Measurements from ENCODE around the gene GNAQ. TPM values are rescaled to one million over a fixed set of nuclear protein-coding genes. Genes with fewer than 3 reads are reported as not detected.

The GNAQ gene
- total and polyA plus RNA-seq, 2 experiments from 2014 or later: 21.1 to 32.8 TPM

DNA sequence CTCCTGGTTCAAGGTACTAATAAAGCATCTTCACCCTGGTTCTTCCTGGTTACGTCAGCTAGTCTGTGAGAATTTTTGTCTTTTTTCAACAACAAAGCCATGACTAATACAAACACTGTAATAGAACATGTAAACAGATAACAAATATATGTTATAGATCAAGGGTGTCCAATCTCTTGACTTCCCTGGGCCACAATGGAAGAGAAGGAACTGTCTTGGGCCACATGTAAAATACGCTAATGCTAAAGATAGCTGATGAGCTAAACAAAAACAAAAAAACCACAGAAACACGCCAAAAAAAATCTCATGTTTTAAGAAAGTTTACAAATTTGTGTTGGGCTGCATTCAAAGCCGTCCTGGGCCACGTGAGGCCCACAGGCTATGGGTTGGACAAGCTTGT is 259.0 kb downstream of the GNAQ start:
- TF ChIP-seq, protein P1, sequence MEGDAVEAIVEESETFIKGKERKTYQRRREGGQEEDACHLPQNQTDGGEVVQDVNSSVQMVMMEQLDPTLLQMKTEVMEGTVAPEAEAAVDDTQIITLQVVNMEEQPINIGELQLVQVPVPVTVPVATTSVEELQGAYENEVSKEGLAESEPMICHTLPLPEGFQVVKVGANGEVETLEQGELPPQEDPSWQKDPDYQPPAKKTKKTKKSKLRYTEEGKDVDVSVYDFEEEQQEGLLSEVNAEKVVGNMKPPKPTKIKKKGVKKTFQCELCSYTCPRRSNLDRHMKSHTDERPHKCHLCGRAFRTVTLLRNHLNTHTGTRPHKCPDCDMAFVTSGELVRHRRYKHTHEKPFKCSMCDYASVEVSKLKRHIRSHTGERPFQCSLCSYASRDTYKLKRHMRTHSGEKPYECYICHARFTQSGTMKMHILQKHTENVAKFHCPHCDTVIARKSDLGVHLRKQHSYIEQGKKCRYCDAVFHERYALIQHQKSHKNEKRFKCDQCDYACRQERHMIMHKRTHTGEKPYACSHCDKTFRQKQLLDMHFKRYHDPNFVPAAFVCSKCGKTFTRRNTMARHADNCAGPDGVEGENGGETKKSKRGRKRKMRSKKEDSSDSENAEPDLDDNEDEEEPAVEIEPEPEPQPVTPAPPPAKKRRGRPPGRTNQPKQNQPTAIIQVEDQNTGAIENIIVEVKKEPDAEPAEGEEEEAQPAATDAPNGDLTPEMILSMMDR (IDR thresholded peaks at IDR 0.05; ENCODE audit: low read depth, low read length): no peak
- no peaks in the 10 kb centered on the region for H3K9me3 ChIP-seq (ENCODE audit: low read depth)
- no peak for DNase-seq (ENCODE audit: low read depth in 1 of 2, low spot score in 1 of 2)

DNA sequence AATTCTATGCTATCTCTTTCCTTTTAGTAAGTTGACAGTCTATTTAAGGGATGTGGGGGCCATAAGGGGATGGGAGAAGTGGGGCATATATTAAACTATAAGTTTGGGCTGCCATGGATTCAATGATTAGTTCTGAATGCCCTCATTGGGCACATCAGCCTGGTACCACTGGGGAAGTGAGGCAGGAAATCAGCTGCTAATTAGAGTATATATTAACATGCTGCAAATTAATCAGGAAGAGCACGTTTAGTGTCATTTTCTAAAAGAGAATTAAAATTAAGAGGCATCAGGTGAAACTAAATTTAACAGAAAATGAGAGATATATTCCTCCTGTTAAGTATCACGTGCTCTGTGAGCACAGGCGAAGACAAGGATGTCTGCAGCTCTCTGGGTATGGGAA is 260.4 kb downstream of the GNAQ start:
- Histone ChIP-seq H3K4me1 (ENCODE audit: low read depth) (no peaks in the 10 kb centered on the region), H3K27ac (no peak overlapping the region), H3K4me3 (no peak overlapping the region), H3K36me3 (no peaks in the 10 kb centered on the region), H3K27me3 (no peaks in the 10 kb centered on the region), H3K9me3 (ENCODE audit: low read depth) (no peaks in the 10 kb centered on the region)
- TF ChIP-seq, protein P1 (IDR thresholded peaks at IDR 0.05; ENCODE audit: low read depth, low read length): no peak
- no peak for DNase-seq (ENCODE audit: low read depth in 1 of 2, low spot score in 1 of 2)

More for the DNA sequence above, 259.0 kb downstream of the GNAQ start:
- Histone ChIP-seq H3K4me3 (no peak overlapping the region), H3K27ac (no peak overlapping the region), H3K27me3 (no peaks in the 10 kb centered on the region), H3K4me1 (ENCODE audit: low read depth) (no peaks in the 10 kb centered on the region), H3K36me3 (no peaks in the 10 kb centered on the region)

DNA sequence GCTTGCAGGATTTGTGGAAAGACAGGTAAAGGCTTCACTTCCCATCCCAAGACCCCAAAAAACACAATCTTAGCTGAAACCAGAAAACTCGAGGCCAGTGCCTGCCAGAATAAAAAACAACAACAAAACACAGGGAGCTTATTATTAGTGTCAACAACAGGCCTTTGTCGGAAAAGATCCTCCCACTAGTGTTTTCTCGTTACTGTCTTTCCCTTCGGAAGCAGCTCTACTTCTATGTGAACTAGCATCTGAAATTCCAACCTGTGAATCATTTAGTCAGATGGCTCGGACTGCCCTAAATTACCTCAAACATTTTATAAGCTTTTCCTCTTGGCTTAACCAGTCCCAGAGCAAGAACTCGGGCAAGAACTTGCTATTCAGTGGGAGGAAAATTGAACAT is 261.3 kb downstream of the GNAQ start:
- TF ChIP-seq, protein P1 (IDR thresholded peaks at IDR 0.05; ENCODE audit: low read depth, low read length): no peak
- Histone ChIP-seq H3K4me1 (ENCODE audit: low read depth) (no peaks in the 10 kb centered on the region), H3K27ac (no peak overlapping the region), H3K36me3 (no peaks in the 10 kb centered on the region), H3K27me3 (no peaks in the 10 kb centered on the region), H3K9me3 (ENCODE audit: low read depth) (no peaks in the 10 kb centered on the region), H3K4me3 (no peak overlapping the region)
- no peak for DNase-seq (ENCODE audit: low read depth in 1 of 2, low spot score in 1 of 2)

DNA sequence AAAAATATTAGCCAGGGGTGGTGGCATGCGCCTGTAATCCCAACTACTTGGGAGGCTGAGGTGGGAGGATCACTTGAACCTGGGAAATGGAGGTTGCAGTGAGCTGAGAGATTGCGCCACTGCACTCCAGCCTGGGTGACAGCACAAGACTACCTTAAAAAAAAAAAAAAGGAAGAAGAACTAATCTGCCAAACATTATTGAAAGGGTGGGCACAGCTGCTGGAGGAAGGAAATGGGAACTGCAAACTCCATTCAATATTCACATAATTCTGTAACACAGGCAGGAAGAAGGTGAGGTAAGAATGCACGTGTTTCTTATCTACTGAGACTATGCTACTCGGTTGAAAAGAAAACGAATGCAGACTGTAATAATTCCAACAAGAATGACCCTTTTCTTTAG is 262.4 kb downstream of the GNAQ start:
- Histone ChIP-seq H3K27ac (no peak overlapping the region), H3K9me3 (ENCODE audit: low read depth) (no peaks in the 10 kb centered on the region), H3K36me3 (no peaks in the 10 kb centered on the region), H3K4me3 (no peak overlapping the region), H3K27me3 (no peaks in the 10 kb centered on the region), H3K4me1 (ENCODE audit: low read depth) (no peaks in the 10 kb centered on the region)
- TF ChIP-seq, protein P1 (IDR thresholded peaks at IDR 0.05; ENCODE audit: low read depth, low read length): no peak
- no peak for DNase-seq (ENCODE audit: low read depth in 1 of 2, low spot score in 1 of 2)

DNA sequence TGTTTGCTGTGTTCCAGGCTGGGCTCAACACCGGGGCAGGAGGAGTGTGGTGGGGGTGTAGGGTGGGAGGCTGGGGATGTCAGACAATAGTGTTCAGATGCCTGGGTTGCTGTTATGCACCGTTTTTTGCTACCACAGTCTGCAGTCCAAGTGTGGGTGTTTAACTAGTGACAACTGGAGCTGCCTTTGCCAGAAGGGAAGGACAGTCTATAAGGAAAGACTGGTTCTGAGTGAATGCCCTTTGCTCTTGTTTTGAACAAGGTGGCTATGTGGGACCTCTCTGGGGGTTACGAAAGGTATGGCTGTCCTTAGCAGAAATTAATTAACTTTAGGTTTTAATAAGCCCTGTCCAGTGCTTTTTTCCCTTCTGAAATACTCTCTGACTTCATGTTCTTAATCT is 265.0 kb downstream of the GNAQ start:
- Histone ChIP-seq H3K36me3 (peaks cover 3% of the 10 kb centered on the region), H3K4me1 (ENCODE audit: low read depth) (no peaks in the 10 kb centered on the region), H3K27me3 (no peaks in the 10 kb centered on the region), H3K4me3 (no peak overlapping the region), H3K27ac (no peak overlapping the region), H3K9me3 (ENCODE audit: low read depth) (no peaks in the 10 kb centered on the region)
- DNase-seq (ENCODE audit: low read depth in 1 of 2, low spot score in 1 of 2): no peak
- TF ChIP-seq, protein P1 (IDR thresholded peaks at IDR 0.05; ENCODE audit: low read depth, low read length): no peak

DNA sequence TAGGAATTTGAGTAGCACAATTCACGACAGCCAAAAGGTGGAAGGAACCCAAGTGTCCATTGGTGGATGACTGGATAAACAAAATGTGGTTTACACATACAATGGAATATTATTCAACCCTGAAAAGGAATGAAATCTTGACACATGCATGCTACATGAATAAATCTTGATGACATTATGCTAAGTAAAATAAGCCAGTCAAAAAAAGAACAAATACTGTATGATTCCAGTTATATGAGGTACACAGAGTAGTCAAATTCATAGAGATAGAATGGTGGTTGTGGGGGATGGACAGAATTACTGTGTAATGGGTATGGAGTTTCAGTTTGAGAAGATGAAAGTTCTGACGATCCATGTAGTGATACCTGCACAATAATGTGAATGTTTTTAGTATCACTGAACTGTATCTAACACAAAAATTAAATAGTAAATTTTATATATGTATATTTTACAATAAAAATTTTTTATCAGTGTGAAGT is 265.8 kb downstream of the GNAQ start:
- no peaks in the 10 kb centered on the region for H3K9me3 ChIP-seq (ENCODE audit: low read depth)
- no peak overlapping the region for H3K4me3 ChIP-seq
- no peak for DNase-seq (ENCODE audit: low read depth in 1 of 2, low spot score in 1 of 2)
- no peaks in the 10 kb centered on the region for H3K4me1 ChIP-seq (ENCODE audit: low read depth)
- peaks cover 3% of the 10 kb centered on the region for H3K36me3 ChIP-seq
- no peaks in the 10 kb centered on the region for H3K27me3 ChIP-seq
- TF ChIP-seq, protein P1 (IDR thresholded peaks at IDR 0.05; ENCODE audit: low read depth, low read length): no peak
- no peak overlapping the region for H3K27ac ChIP-seq

All from cardiac muscle cell (in vitro differentiated cells and primary cell).